Right renal cortex interstitium (tissue), 3 donors: ENCODE results near the gene EEPD1. TPM values are rescaled to one million over a fixed set of nuclear protein-coding genes. Genes with fewer than 3 reads are reported as not detected.
"Not testable (repeated sequence)": the region's sequence is repeated elsewhere in the genome, so short reads cannot be mapped to it uniquely, and the experiment has no call there.

Experiments used
- DNase-seq, 3 donors: peaks; one replicate each; pipeline ENCODE4 v3.0.0-alpha.2; 2013; ENCODE audit warnings: low read depth in 3 of 3, low spot score in 2 of 3
- polyA plus RNA-seq, 3 donors: library from polyadenylated mRNA; unstranded; fragments of 120-200 nt; gene quantifications; one replicate each; pipeline ENCODE4 v1.2.1, GENCODE V29; 2013; ENCODE audit not compliant: insufficient read length in 3 of 3

Gene EEPD1
- polyA plus RNA-seq, 3 donors: 6.0 to 6.4 (median 6.1) TPM

DNA sequence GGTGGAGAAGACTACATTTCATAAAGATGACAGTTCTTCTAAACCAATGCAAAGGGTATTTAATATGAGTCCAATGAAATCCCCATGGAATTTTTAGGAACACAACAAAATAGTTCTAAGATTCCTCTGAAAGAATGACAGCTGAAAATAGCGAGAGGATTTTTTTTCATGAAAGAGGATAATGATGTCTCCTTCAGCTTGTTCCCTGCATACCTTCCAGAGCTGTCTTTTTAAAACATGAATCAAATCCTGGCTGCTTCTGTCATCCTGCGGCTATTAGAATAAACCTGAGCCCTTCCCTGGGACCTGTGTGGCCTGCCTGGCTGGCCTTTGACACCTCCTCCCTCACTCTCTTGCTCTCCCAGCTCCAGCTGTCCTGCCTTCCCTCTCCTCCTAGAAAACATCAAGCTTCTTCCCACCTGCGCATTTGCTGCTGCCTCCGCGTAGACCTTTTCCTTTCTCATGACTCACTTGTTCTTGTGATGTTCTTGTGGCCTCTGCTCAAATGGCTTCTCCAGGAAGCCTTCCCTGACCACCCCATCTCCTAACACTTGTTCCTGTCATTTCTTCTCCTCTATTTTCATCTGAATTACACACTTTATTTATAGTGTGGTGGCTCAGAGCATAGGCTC, 57.4 kb downstream of the EEPD1 start:
- DNase-seq: no peak

DNA sequence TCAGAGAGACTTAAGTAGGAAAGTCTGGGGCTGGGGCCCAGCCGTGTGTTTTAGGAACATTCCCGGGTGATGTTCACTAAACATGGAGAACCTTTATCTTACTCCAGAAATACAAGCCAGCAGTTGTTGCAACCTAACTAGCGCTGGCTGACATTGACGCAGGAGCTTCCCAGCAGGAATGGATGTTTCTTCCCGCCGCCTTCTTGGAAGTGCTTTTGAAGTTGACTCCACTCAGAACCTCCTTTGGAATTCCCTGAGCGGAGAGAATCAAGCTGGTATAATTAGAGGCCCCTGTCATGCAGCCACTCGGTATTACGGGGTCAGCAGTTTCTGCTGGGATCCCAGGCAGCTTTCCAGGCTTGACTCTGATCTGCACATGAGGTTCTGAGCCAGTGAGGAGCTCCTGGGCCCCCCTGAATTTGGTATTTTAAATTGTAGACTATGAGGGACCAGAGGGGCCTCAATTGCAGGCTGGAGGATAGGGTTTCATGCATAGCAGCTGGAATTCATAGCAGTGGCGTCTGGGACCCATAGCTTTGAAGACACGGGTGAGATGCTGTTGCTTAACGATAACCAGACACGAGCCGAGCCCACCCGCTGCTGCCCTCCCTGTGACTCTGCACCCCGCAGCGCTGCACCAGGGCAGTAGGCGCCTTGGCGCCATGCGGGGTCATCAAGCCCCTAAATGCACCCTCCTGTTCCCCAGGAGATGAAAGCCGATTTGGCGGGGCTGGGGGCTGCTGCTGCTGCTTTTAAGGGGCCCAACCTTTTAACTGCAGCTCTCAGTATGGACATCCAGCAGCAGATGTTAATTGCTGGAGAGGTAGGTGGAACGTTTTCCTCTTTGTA, 61.8 kb downstream of the EEPD1 start:
- no peak for DNase-seq

DNA sequence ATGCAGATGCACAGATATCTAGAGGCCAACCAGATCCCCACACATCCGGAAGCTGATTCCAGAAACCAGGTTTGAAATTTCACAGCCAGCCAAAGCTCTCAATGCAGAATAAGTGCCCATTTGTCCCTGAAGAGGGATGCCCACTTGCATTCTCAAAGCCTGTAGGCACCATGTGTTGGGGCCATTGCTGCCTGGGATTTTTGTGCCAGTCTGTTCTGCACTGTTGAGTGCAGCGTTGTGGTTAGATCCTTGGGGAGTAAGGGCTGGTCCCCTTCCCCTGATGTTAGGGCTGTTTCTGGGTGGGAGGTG, 62.4 kb downstream of the EEPD1 start:
- DNase-seq: no peak

DNA sequence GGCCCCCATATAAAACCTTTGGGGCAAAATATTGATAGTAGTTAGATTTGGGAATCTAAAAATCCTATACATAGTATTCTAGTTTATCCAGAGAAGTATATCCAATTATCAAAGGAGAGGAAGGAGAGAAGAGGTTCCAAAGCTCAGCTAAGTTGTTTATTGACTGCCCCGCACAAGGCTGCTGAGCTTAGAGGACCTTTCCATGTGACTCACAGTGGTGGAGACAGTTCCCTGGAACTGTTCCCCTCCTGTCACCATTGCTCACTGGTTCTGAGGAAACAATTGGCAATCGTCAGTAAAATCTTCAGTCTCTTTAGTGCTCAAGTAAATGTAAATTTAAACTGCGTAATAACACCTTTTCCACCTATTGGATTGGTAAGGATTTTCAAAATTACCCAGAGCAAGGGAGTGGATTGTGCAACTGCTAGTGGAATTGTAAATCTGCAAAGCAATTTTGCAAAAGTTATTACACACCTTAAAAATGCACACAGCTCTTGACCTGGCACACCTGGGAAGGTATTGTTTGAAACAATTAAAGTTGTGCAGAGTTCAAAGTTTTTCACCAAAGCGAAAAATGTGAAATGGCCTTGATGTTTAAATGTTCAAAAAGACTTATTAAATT, 63.1 kb downstream of the EEPD1 start:
- DNase-seq: no peak

DNA sequence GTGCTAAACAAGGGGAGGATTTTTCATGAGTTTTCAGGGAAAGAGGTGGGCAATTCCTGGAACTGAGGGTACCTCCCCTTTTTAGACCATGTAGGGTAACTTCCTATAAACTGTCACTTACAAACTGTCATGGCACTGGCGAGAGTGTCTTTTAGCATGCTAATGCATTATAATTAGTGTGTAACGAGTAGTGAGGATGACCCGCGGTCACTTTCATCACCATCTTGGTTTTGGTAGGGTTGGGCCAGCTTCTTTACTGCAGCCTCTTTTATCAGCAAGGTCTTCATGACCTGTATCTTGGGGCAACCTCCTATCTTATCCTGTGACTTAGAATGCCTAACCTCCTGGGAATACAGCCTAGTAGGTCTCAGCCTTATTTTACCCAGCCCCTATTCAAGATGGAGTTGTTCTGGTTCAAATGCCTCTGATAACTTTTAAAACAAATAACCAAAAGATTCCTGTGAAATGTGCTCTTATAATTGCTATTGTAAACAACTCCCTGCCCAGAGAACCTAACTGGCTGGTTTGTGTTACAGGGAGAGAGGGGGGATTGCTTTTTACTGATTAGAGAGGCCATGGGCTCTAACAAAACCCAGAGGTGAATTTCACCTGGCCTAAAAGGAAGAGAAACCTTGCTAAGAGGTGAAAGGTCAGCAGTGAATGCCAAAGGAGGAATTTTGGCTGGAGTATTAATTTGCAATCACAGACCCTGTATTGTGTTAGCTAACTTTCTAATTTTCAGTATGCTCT, 64.3 kb downstream of the EEPD1 start:
- DNase-seq: no peak

DNA sequence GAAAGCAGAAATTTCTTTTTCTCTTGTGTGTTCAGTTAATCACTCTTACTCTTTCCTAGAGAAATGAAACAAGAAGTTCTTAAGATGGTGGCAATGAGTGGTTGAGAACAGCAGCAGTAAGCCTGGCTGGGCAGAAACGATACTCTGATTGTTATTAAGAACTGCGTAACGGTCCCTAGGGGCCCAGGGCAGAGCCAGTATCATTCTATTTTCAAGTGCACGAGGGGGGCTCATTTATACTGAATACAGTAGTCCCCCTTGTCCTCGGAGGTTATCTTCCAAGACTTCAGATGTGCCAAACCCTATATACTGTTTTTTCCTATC, 64.9 kb downstream of the EEPD1 start:
- no peak for DNase-seq

DNA sequence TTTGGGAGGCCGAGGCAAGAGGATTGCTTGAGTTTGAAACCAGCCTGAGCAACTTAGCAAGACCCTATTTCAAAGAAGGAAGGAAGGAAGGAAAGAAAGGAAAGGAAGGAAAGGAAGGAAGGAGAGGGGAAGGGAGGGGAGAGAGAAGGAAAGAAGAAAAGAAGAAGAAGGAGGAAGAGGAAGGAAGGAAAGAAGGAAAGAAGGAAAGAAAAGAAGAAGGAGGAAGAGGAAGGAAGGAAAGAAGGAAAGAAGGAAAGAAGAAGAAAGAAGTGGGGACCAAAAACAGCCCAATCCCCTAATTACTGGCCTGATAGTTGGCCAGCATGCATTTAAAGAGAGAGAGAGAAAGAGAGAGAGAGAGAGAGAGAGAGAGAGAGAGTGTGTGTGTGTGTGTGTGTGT, 66.4 kb downstream of the EEPD1 start:
- no peak for DNase-seq

DNA sequence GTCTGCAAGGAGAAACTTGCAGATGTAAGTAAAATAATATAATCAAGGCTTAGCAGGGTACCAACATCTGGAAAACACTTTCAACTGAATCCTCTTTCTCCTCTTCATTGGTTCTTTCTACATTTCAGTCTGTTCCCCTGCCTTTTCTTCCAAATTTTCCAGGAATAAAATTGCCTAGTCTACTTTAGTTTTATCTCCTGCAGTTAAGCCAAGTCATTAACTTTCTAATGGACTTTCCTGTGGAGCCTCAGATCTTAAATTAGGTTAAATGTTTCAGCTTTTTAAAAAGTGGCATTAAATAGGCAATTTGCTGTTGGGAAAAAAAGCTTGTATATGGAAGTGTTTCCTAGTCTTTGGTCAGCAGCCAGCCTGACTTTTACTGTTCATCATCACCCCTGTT, 70.8 kb downstream of the EEPD1 start:
- no peak for DNase-seq

DNA sequence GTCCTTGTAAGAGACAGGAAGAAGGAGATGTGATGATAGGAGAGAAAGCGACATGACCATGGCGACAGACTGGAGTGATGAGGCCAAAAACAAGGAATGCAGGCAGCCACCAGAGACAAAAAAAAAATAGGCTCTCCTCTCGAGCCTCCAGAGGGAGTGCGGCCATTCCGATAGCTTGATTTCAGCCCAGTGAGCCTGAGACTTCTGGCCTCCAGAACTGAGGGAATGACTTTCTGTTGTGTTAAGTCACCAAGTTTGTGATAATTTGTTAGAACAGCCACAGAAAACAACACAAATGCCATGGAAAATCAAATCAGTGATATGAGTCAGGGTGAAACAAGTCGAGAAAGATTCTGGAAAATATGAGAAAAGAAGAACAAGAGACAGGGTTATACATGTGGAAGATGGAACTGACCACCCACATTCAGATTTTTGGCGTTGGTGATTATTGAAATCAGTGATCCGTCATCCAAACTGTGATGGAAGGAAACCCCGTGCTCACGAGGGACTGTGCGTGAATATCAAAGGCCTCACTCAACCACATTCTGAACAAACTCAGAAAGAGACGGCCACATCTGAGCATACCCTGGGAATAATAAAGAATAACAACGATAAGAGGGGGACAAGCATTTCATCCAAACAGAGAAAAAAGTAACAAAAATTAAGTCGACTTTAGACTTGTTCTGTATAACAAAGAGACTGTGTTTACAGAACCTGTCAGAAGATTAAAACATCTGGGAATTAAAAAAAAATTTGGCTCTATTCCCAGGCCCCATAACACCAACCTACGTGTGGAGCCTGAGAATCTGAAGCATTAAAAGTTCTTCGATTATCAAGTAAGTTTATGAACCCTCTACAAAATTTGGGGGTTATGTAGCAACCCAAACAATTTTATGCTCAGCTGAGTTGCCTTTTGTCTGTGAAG, 72.1 kb downstream of the EEPD1 start:
- no peak for DNase-seq

DNA sequence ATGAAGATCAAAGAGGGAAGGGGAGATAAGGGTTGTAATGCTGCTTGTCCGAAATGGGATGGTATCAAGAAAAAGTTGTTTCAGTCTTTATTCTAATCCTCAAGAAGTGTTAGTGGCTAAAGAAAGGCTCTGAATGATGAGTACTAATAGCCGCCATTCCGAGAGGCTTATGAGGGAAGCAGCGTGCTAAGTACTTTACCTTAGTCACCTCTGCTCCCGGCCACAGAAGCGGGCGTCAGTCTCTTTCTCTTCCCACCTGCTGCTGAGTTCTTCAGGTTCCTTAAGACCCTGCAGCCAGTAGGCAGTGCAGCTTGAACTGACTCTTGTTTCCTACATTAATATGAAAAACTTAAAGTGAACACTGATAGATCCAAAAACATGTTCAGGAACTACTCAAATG, 73.1 kb downstream of the EEPD1 start:
- no peak for DNase-seq

DNA sequence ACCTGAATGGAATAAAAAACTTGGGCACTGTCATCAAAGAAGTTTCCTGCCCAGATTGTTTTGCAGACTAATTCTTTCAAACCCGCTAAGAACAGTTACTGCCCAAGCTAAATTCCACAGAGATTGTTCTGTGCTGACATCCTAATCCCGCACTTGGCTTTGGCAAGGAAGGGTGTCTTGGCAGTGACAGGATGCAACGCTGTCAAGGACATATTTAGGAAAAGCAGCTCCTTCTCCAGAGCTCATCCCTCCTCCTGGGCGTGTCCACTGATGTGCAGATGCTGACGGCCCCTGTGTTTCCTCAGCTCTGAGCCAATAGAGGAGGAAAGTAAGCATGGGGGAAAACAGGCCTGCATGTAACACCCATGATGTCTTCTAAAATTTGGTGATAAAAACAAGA, 74.2 kb downstream of the EEPD1 start:
- no peak for DNase-seq

DNA sequence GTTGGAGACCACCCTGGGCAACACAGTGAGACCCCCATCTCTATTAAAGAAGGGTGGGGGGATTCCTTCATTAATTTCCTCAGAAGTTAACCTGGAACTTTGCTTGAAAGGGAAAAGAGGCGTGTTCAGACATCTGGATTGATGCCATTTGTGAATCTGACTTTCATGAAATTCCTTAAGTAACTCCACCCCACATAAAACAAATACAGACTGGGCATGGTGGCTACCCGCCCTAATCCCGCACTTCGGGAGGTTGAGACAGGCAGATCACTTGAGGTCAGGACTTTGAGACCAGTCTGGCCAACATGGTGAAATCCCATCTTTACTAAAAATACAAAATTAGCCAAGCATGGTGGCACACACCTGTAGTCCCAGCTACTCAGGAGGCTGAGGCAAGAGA, 75.0 kb downstream of the EEPD1 start:
- DNase-seq: no peak

DNA sequence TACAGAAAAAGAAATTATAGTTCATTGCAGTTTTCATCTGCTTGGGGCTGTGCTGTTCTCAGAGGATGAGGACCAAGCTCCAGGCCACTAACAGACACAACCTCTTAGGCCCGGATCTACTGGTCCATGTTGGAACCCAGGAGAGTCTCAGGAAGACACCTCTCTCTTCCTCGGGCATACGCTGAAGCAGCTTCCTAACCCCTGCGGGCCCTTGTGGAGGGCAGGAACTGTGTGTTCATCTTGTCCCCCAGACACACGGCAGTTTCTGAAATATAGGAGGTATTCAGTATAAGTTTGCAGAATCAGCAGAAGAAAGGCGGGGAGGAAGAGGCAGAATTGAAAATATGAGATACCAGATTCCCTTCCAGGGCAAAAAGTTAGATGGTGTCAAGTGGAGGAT, 78.4 kb downstream of the EEPD1 start:
- DNase-seq: no peak

DNA sequence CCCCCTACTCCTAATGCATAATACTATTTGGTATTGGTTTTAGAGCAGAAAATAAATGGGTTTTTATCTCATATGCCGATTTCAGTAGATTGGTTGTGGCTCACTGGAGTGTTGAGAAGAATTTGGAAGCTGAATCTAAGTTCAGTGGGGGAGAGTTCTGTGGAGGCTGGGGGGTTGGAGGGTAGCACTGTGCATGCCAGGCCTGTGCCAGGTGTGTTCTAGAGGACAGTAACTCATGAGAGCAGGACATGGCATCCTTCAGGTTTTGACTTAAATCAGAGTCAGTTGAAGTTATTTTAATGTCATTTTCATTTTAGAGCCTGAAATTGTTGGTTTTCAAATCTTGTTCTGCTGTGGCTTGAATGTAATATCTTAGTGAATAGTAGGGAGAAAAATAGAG, 79.5 kb downstream of the EEPD1 start:
- DNase-seq: no peak

DNA sequence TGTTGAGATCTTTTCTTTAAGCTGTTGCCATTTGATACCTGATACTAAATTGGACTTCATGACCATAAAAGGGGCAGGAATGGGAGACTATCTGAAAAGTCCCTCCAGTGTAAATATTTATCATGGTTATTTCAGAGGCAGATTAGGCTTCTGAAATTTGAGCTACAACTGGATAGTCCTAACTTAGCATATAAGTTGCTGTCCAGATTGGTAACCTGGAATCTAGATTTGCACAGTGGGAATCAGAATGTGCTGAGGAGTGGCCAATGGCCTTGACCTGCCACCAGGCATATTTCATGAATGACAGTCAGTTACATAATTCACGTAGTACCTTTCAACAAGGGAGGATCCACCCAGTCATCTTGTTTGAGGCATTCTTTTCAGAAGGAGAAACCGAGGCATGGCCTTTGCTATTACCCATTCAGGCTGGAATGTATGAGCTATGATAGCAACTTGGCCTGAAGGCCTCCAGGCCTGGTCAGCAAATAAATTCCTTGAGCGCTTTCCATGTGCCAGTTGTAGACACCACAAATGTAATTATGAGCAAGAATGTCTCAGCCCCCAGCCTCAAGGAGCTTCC, 80.0 kb downstream of the EEPD1 start:
- no peak for DNase-seq

DNA sequence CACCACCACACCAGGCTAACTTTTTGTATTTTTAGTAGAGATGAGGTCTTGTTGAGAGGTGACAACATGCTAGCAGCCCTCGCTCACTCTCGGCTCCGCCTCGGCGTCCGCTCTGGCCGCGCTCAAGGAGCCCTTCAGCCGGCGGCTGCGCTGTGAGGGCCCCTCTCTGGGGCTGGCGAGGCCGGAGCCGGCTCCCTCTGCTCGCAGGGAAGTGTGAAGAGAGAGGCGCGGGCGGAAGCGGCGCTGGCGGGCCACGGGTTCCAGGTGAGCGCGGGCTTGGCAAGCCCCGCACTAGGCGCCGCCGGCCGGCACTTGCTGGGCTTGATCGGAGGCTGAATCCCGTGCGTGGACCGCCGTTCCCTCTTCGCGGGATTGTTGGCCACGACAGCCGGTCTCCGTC, 83.0 kb downstream of the EEPD1 start:
- DNase-seq: no peak

DNA sequence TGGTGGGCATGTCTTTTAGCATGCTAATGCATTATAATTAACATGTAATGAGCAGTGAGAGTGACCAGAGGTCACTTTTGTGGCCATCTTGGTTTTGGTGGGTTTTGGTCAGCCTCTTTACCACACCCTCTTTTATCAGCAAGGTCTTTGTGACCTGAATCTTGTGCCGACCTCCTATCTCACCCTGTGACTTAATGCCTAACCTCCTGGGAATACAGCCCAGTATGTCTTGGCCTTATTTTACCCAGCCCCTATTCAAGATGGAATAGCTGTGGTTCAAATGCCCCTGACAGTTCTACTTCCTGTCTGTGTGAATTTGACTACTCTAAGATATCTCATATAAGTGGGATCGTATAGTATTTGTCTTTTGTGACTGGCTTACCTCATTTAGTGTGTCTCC, 85.1 kb downstream of the EEPD1 start:
- DNase-seq: no peak

DNA sequence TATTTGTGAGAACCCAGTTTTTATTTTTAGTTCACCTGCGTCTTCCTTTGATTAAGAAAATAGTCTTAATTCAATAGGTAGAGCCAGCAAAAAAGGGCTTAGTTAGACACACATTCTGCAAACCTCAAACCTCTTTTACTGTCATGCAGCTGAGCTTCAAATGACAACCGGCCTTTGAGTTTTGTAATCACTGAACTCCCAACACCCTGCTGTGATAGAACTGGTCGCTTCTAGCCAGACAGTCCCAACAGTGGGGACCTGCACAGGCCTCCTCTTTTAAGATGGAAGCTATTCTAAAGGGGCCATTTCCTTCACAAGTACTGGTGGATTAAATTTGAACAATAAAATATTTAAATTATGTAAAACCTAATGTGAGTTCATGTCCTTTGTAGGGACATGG, 90.3 kb downstream of the EEPD1 start:
- not testable (repeated sequence) for DNase-seq

DNA sequence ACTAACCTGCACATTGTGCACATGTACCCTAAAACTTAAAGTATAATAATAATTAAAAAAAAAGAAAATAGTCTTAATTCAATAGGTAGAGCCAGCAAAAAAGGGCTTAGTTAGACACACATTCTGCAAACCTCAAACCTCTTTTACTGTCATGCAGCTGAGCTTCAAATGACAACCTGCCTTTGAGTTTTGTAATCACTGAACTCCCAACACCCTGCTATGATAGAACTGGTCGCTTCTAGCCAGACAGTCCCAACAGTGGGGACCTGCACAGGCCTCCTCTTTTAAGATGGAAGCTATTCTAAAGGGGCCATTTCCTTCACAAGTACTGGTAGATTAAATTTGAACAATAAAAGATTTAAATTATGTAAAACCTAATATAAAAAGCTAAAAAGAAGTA, 90.9 kb downstream of the EEPD1 start:
- DNase-seq: not testable (repeated sequence)

DNA sequence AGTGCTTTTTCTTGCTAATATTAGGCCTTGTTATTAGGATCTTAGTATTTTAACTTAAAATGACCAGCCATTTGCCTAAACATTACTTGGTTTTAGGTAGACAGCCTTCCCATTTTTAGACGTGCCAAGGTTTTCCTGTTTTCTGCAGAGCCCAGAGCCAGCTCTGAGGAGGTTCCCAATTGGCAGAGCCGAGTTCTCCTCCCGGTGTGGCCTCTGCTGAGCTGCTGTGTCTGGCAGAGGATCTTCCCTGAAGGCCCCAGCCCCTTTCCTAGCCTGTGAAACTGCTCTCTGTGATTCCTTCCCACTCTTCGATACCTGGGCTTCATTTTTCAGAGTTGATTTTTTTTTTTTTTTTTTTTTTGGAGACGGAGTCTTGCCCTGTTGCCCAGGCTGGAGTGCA, 91.4 kb downstream of the EEPD1 start:
- no peak for DNase-seq
